D721Med (cell line): ENCODE results near the gene SESTD1.
A peak's percentile ranks its signal among the peaks of the same experiment; 100 is the strongest.
"Not testable (repeated sequence)": the region's sequence is repeated elsewhere in the genome, so short reads cannot be mapped to it uniquely, and the experiment has no call there.

ENCODE experiments used
- DNase-seq: peaks from one replicate; pipeline ENCODE4 v3.0.0; 2011; ENCODE audit warnings: low spot score; ENCODE audit not compliant: insufficient read length
- FAIRE-seq: peaks from 2 replicates; lab custom pipeline; 2011; peaks lifted over from hg19 to GRCh38; lab: Jason Lieb, UNC
- TF ChIP-seq, protein P1 (sequence below): IDR thresholded peaks from 2 replicates; pipeline ENCODE4 v1.5.1; 2012; ENCODE audit warnings: mild to moderate bottlenecking, control low read depth; ENCODE audit not compliant: insufficient read depth; ENCODE audit errors: missing control alignments

The SESTD1 gene

DNA sequence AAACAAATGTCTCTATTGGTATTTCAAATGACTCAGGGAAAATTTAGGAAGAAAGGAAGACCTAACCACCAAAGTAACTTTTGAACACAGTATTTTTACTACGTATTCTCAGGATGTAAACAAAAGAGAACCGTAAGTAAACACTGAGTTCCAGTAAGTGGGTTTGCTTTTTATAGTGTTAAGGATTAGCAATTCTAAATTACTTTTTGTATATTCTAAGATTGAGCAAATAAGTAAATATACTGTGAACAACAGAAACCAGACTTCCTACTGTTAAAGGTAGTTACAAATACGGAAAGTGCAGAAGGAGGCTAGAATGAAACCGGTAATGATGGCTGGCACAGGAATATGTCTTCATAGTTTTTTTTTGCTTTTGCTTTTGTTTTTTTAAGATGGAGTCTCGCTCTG, 31.5 kb downstream of the SESTD1 start:
- TF ChIP-seq, protein P1, sequence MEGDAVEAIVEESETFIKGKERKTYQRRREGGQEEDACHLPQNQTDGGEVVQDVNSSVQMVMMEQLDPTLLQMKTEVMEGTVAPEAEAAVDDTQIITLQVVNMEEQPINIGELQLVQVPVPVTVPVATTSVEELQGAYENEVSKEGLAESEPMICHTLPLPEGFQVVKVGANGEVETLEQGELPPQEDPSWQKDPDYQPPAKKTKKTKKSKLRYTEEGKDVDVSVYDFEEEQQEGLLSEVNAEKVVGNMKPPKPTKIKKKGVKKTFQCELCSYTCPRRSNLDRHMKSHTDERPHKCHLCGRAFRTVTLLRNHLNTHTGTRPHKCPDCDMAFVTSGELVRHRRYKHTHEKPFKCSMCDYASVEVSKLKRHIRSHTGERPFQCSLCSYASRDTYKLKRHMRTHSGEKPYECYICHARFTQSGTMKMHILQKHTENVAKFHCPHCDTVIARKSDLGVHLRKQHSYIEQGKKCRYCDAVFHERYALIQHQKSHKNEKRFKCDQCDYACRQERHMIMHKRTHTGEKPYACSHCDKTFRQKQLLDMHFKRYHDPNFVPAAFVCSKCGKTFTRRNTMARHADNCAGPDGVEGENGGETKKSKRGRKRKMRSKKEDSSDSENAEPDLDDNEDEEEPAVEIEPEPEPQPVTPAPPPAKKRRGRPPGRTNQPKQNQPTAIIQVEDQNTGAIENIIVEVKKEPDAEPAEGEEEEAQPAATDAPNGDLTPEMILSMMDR, result no peak
- DNase-seq, result no peak
- FAIRE-seq, result no peak

DNA sequence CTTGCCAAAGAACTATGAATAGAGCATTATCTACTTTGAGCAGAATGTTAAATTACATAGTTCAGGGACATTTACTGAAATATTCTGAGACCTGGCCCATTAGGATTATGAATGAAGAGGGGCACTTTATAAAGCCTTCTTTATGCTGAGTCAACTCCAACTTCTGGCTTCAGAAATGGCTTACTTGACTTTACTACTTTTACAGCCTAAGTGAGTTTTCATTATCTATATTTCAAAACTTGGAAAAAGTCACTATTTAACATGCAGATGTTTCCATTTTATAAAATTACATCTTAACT, 37.7 kb downstream of the SESTD1 start:
- FAIRE-seq (no peak), DNase-seq (no peak)
- TF ChIP-seq, protein P1, result no peak

DNA sequence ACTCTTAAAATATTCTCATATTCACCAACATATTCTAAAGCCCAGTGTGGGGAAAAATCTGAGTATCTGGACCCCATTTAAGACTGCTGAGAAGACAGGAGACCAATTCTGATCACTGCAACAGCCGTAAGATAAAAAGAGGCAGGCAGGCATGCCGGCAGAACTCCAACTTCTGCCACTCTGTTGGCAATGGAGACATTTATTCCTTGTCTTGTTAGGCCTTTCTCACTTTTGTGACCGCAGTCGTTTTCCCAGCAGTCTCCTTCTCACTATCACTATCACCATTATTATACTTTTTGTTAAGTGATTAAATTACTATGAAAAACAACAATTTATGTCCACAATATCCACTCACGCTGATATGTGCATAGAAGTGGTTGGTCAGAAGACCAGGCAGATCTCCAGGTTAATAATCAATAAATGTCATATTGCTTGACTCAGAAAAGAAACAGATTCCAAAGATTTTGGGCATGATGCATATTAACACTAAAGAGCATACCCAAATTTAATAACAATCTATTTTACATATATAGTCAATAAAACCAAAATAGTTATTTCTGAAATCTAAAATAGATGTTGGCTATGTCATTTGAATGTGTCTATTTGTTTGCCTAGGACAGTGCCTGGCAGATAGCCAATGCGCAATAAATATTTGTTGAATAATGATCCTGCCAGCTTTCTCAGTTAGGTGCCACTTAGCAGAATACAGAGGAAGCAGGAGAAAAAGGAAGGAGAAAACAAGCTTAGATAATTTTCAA, 38.2 kb downstream of the SESTD1 start:
- no peak for FAIRE-seq
- no peak for DNase-seq
- TF ChIP-seq, protein P1, result no peak

DNA sequence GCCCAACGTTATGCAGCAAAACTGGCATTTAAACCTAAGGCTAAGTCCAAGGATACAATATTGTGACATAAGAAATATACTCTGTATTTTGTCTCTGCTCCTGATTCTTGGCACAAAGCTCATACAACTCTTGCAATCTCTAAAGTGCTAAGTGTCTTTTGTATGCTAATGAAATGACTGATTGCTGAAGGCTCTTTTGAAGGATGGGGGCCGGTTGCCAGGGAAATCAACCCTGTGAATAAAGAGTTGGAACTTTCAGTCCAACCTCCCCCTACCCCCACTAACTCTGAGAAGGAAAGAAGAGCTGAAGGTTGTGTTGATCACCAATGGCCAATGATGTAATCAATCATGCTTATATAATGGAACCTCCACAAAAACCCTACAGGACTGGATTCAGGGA, 40.3 kb downstream of the SESTD1 start:
- no peak for FAIRE-seq
- TF ChIP-seq, protein P1, result no peak

DNA sequence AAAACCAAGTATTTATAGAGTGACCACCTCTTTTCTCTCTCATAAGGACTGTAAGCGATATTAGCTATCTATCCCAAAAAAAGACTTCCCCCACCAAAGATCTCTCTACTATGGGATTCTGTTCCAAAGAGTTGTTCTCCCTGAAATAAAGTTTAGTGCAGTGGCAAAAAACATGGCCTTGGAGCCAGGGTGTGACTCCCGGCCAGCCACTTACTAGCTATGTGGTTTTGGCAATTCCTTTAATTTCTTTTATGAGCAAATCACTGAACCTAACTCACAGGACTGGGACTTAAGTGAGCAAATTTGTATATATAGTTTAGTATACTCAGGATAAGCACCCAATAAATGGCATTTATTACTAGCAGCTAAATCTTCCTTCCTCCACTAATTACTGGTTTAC, 42.6 kb downstream of the SESTD1 start:
- TF ChIP-seq, protein P1, result no peak

More for the DNA sequence above, 40.3 kb downstream of the SESTD1 start:
- no peak for DNase-seq

DNA sequence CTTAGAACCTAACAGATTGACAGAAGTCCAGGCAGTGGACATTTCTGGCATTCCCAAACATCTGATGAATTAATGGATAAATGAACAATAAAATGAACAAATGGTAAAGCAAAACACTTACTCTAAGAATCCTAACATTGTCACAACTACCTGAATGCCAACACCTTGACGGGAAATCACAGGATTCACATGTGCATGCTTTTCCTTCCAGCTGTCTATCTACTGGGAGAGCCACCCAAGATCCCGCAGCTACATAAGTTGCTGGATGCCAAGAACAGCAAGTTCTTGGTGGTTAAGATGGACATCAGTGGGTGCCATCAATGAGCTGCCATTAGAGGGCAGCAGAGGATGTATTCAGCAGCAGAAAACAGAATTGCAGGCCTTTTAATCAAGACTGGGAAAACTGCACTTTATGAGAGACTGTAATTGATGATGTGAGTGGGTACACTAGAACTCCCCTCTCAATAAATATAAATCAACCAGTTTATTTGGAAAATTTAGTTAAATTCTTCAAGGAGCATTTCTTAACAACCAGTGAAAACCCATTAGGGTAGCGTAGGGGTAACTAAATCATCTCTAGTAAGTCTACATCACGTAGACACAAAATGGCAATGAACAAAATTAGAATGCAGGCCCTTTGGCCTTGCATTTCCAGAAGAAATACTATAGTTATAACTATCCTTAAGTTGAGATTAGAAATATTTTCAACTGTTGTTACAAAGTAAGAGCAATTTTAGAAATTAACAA, 45.6 kb downstream of the SESTD1 start:
- peak; percentile 83 for FAIRE-seq
- TF ChIP-seq, protein P1, result peak; percentile 92
- DNase-seq, result peak; percentile 17

More for the DNA sequence above, 42.6 kb downstream of the SESTD1 start:
- DNase-seq, result no peak
- FAIRE-seq, result no peak

DNA sequence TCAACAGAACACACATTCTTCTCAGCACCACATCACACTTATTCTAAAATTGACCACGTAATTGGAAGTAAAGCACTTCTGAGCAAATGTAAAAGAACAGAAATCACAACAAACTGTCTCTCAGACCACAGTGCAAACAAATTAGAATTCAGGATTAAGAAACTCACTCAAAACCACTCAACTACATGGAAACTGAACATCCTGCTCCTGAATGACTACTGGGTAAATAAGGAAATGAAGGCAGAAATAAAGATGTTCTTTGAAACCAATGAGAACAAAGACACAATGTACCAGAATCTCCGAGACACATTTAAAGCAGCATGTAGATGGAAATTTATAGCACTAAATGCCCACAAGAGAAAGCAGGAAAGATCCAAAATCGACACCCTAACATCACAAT, 50.0 kb downstream of the SESTD1 start:
- FAIRE-seq, DNase-seq: not testable (repeated sequence)
